Stimulated activated CD4-positive, alpha-beta T cell treated with anti-CD3 and anti-CD28 coated beads, TNF-alpha, amount 100 ng/mL, for 4 hours (primary cell): Measurements from ENCODE around the gene PDCD5.
"Not testable (repeated sequence)": the region's sequence is repeated elsewhere in the genome, so short reads cannot be mapped to it uniquely, and the experiment has no call there.

ENCODE experiments used
- DNase-seq, 3 experiments: peaks; one replicate each; pipeline ENCODE4 v3.0.0-alpha.2; 2020; ENCODE audit warnings: low read depth in 3 of 3

PDCD5 gene

DNA sequence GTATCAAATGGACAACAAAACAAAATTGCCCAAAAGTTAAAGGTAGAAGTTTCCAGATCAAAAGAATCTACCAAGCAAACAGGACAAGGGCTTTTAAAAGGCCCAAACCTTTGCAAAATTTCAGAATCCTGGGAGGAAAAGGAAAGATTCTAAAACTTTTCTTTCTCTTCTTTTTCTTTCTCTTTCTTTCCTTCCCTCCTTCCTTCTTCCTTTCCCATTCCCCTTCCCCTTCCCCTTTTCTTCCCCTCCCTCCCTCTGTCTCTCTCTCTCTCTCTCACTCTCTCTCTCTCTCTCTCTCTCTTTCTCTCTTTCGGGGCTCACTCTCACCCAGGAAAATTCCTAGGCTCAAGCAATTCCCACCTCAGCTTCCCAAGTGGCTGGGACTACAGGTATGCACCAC, 4.2 kb upstream of the PDCD5 start:
- DNase-seq: no peak

GRCh38 chr19:32580353-32580900, 563 bp upstream of the PDCD5 start:
- no peak for DNase-seq

DNA sequence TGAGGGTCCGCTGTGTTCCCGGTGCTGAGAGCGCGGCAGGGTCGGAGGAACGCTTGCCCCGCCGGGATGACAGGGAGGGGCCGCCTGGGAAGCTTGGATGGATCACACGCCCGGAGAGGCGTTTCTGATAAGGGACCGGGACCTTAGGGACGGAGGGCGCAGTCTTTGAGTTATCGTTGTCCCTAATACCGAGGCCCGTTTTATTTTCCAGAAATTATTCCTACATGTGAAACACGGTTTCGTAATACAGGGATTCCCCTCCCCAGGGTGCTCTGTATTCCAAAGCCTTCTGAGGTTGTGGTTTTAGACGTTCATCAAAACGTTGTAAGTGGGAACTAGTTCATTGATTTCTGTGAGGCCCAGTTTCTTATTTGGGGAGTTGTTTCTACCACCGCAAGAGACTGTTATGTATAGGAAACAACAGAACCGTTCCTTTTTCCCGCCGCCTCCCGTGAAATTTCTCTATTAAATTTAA, 752 bp downstream of the PDCD5 start:
- DNase-seq: no peak

DNA sequence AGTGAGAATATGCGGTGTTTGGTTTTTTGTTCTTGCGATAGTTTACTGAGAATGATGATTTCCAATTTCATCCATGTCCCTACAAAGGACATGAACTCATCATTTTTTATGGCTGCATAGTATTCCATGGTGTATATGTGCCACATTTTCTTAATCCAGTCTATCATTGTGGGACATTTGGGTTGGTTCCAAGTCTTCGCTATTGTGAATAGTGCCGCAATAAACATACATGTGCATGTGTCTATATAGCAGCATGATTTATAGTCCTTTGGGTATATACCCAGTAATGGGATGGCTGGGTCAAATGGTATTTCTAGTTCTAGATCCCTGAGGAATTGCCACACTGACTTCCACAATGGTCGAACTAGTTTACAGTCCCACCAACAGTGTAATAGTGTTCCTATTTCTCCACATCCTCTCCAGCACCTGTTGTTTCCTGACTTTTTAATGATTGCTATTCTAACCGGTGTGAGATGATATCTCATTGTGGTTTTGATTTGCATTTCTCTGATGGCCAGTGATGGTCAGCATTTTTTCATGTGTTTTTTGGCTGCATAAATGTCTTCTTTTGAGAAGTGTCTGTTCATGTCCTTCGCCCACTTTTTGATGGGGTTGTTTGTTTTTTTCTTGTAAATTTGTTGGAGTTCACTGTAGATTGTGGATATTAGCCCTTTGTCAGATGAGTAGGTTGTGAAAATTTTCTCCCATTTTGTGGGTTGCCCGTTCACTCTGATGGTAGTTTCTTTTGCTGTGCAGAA, 6.9 kb downstream of the PDCD5 start:
- DNase-seq: not testable (repeated sequence)

- no peak for DNase-seq
Measured at GRCh38 chr19:32594021-32594420, 13.0 kb downstream of the PDCD5 start.

GRCh38 chr19:32595491-32595890, 14.5 kb downstream of the PDCD5 start:
- no peak for DNase-seq

- DNase-seq: no peak
Measured at GRCh38 chr19:32598022-32598421, 17.0 kb downstream of the PDCD5 start.

GRCh38 chr19:32599258-32599657, 18.3 kb downstream of the PDCD5 start:
- no peak for DNase-seq

GRCh38 chr19:32599736-32600157, 18.8 kb downstream of the PDCD5 start:
- peak in 1 of 3 experiments; percentile 14 for DNase-seq

GRCh38 chr19:32603961-32604360, 23.0 kb downstream of the PDCD5 start:
- DNase-seq: no peak

GRCh38 chr19:32605544-32605943, 24.6 kb downstream of the PDCD5 start:
- no peak for DNase-seq

DNA sequence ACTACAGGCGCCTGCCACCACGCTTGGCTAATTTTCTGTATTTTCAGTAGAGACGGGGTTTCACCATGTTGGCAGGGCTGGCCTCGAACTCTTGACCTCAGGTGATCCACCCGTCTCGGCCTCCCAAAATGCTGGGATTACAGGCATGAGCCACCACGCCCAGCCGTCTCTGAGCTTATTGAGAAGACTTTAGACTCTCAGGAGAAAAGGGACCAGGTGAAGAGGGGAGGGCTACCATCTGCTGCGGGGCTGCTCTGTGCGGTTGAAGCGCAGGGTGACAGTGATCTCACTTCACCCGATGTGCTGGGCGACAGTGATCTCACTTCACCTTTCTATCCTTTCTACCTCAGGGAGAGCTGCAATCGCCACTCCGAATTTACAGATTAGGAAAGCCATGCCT, 25.3 kb downstream of the PDCD5 start:
- DNase-seq: no peak

GRCh38 chr19:32607479-32607878, 26.5 kb downstream of the PDCD5 start:
- DNase-seq: no peak

DNA sequence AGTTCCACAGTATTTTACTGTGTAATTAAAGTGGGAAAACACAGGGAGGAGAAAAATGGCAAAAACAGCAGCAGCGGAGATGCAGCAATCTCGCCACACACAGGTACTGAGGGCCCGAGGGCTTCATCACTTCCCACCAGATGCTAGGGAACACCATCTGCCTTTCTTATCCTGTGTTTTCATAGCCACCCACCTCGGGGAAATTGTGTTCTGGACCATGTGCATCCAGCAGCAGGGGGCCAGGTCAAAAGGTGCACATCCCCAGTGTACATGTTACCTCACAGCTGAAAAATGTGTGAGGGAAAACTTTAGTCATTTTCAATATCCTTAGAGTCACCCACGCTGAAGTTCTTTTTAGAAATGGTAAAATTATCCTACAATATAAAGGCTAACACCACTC, 30.2 kb downstream of the PDCD5 start:
- DNase-seq: no peak

DNA sequence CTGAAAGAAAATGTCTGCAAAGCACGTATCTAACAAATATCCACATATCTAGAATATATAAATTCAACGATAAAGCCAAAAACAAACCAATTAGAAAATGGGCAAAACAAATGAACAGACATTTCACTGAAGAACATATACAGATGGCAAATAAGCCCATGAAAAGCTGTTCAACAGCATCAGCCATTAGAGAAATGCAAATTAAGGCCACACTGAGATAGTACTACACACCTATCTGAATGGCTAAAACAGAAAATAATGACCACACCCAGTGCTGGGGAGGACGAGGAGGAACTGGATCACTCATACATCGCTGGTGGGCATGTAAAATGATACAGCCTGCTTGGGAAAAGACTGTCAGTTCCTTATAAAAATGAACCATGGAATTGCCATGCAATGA, 32.0 kb downstream of the PDCD5 start:
- no peak for DNase-seq

- no peak for DNase-seq
Measured at GRCh38 chr19:32614916-32615315, 33.9 kb downstream of the PDCD5 start.

- DNase-seq: no peak
Measured at GRCh38 chr19:32615569-32615968, 34.6 kb downstream of the PDCD5 start.

DNA sequence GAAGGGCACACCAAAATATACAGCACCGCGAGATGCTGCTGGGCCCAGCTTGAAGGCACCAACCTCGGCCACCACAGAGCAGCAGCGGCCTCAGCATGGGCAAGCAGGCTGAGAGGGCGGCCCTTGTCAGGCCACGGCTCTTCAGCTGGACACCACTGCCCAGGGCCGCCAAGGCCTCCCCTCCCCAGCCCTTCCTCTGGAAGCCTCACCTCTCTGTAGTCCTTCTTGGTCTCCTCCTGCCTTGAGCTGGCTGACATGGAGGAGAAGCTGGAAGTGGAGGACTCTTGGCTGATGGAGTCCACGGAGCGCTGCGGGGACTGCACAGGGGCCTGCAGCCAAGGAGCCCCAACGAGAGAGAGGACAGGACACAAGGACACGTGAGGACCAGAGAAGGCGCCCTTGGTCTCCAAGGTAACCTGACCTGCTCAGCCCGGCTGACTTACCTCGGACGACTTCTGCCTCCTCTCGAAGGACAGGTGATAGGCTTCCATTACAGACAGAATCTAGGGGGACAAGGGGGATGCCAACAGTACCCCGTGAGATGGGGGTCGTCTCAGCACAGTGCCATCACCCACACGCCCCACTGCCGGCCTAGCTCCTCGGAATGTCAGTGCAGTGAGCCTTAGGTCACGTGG, 38.2 kb downstream of the PDCD5 start:
- no peak for DNase-seq

DNA sequence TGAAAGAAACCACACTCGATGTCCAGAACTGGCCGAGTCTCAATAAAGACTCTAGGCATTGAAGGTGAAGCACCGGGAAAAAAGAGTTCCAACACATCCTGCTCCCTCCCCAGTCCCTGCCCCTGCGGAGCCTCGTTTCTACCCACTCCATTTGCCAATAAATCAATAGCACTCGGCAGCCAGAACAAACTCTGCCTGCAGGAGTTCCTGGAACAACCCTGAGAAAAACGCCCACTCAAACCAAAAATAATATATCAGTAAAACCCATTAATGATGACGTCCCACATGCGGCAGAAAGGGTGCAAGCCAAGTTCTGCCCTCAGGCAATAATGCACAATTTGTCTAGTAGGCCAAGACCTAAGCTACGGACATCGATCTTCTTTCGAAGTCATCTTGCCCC, 41.0 kb downstream of the PDCD5 start:
- DNase-seq: no peak

DNA sequence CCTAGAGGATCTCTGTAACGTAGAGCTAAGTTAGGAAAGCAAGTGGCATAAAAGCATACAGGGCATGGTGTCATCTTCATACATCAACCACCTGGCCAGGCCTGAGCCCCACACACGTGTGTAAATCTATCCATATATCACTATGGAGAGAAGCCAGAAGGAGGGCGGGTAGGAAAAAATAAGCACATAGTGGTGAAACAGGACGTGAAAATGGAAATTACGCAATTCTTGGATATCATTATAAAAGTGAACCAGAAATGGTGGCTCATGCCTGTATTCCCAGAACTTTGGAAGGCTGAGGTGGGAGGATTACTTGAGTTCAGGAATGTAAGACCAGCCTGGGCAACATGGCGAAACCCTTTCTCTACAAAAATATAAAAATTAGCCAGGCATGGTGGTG, 43.4 kb downstream of the PDCD5 start:
- DNase-seq: no peak

- no peak for DNase-seq
Measured at GRCh38 chr19:32626969-32627368, 46.0 kb downstream of the PDCD5 start.

- no peak for DNase-seq
Measured at GRCh38 chr19:32627714-32628270, 46.8 kb downstream of the PDCD5 start.

DNA sequence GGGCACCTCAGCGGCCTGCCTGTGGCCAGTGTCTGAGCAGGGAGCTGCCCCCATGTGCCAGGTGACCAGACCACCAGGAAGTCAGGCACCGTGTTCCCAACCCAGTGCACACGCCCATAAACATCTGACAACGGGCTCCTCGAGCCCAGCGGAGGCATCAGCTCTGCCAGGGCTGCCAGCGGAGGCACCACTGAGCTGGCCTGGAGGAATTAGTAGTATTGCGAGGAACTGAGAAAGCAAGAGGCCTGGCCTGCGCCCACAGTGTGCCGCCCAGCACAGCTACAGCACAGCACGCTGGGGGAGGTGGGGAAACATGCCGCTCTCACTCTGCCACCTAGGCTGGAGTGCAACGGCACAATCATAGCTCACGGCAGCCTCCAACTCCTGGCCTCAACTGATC, 49.3 kb downstream of the PDCD5 start:
- no peak for DNase-seq
